ENCODE data around the gene KRTAP5-9. TPM values are rescaled to one million over a fixed set of nuclear protein-coding genes. Genes with fewer than 3 reads are reported as not detected.

Gene KRTAP5-9
- total and polyA plus RNA-seq, 2 experiments from 2014 or later, result 0.24 TPM; not detected in 1

- TF ChIP-seq CTCF (conservative IDR thresholded peaks at IDR 0.05; ENCODE audit: low read depth in 2 of 2) (no peak), EZH2phosphoT487 (IDR thresholded peaks at IDR 0.05; ENCODE audit: unreplicated experiment) (no peak), ZNF114 (CRISPR knock-in tag; IDR thresholded peaks at IDR 0.05) (no peak), POLR2AphosphoS5 (IDR thresholded peaks at IDR 0.05; ENCODE audit: low read depth) (no peak), NANOG (IDR thresholded peaks at IDR 0.05; ENCODE audit: borderline replicate concordance) (no peak), ZNF331 (CRISPR knock-in tag; IDR thresholded peaks at IDR 0.05; ENCODE audit: low read depth) (no peak), STAT1 (IDR thresholded peaks at IDR 0.05; ENCODE audit: unreplicated experiment) (no peak), CREB1 (CRISPR knock-in tag; IDR thresholded peaks at IDR 0.05; ENCODE audit: low read depth) (no peak), JUNB (IDR thresholded peaks at IDR 0.05; ENCODE audit: unreplicated experiment) (no peak)
These were observed 17.0 kb downstream of the KRTAP5-9 start, which contains the start of gene KRTAP5-10 (continued) for GRCh38 chr11:71565263-71565662.

- H3K27ac ChIP-seq (ENCODE audit: low read depth), result no peak overlapping the region
- no peak overlapping the region for H2AFZ ChIP-seq
- H3K9me2 ChIP-seq (ENCODE audit: insufficient read depth), result no peaks in the 10 kb centered on the region
- ATAC-seq, result no peak
- H3K27ac Mint-ChIP-seq, result no peak overlapping the region
- H3K27me3 ChIP-seq (ENCODE audit: insufficient read depth), result no peaks in the 10 kb centered on the region
- H3K9me3 Mint-ChIP-seq, result peaks cover 2% of the 10 kb centered on the region; the same call in 1 of the 3 replicates
- no peaks in the 10 kb centered on the region for H3K36me3 ChIP-seq (ENCODE audit: insufficient read depth)
- no peaks in the 10 kb centered on the region for H3K79me2 ChIP-seq (replicated peaks; ENCODE audit: insufficient read depth)
- H3F3A ChIP-seq (replicated peaks; ENCODE audit: low read depth), result no peaks in the 10 kb centered on the region
- H4K20me1 ChIP-seq (replicated peaks; ENCODE audit: insufficient read depth), result no peaks in the 10 kb centered on the region
- no peaks in the 10 kb centered on the region; the same call in 2 of the 3 replicates for H3K36me3 Mint-ChIP-seq (ENCODE audit: low read depth)
- H3K4me1 Mint-ChIP-seq, result peaks cover 44% of the 10 kb centered on the region
- no peak overlapping the region for H3K4me3 ChIP-seq
- H3K4me3 Mint-ChIP-seq, result no peak overlapping the region
- DNase-seq (ENCODE audit: low spot score), result no peak
- no peak overlapping the region for H3K4me2 ChIP-seq
- peaks cover 17% of the 10 kb centered on the region for H3K27me3 Mint-ChIP-seq (ENCODE audit: insufficient read depth, low read depth, poor library complexity)
- H3K4me1 ChIP-seq (ENCODE audit: insufficient read depth), result peaks cover 16% of the 10 kb centered on the region
- TF ChIP-seq CREB1 (CRISPR knock-in tag; IDR thresholded peaks at IDR 0.05; ENCODE audit: low read depth), result no peak
- no peak for TF ChIP-seq ZNF114 (CRISPR knock-in tag; IDR thresholded peaks at IDR 0.05)
- no peak for TF ChIP-seq REST (IDR thresholded peaks at IDR 0.05; ENCODE audit: unreplicated experiment)
- TF ChIP-seq EZH2phosphoT487 (IDR thresholded peaks at IDR 0.05; ENCODE audit: unreplicated experiment), result no peak
- TF ChIP-seq EZH2 (IDR thresholded peaks at IDR 0.05; ENCODE audit: low read depth, unreplicated experiment), result no peak
- no peak for TF ChIP-seq POLR2AphosphoS5 (IDR thresholded peaks at IDR 0.05; ENCODE audit: low read depth)
- no peak for TF ChIP-seq NANOG (IDR thresholded peaks at IDR 0.05; ENCODE audit: borderline replicate concordance)
- no peak for TF ChIP-seq ZNF462 (CRISPR knock-in tag; IDR thresholded peaks at IDR 0.05)
These were observed 17.9 kb downstream of the KRTAP5-9 start for GRCh38 chr11:71566081-71566620.
